GM23338 (cell line): ENCODE data around the gene NLGN1. TPM values are rescaled to one million over a fixed set of nuclear protein-coding genes. Genes with fewer than 3 reads are reported as not detected.

Experiments used
- ATAC-seq: fragments of 200-7000 bp; cut with Tn5 transposase; 3 replicates; pipeline ENCODE4 v1.9.1; 2020
- DNase-seq: peaks from one replicate; pipeline ENCODE4 v3.0.0-alpha.2; 2015; ENCODE audit warnings: low spot score
- H2AFZ ChIP-seq: fragments of 200-600 bp; sonication (generic); 2 replicates; pipeline ENCODE4 v1.8.0; 2016; ENCODE audit warnings: antibody characterized with exemption, mild to moderate bottlenecking, moderate library complexity
- H3F3A ChIP-seq: fragments of 200-600 bp; sonication (generic); replicated peaks from 2 replicates; pipeline ENCODE4 v1.8.0; 2017; ENCODE audit warnings: antibody characterized with exemption, mixed run types, low read depth
- H3K27ac ChIP-seq: fragments of 200-600 bp; sonication (generic); 2 replicates; pipeline ENCODE4 v1.6.1; 2016; ENCODE audit warnings: low read depth
- H3K27me3 ChIP-seq: fragments of 200-600 bp; sonication (generic); 2 replicates; pipeline ENCODE4 v1.8.0; 2016; ENCODE audit warnings: mild to moderate bottlenecking, mixed run types, moderate library complexity; ENCODE audit not compliant: insufficient read depth
- H3K36me3 ChIP-seq: fragments of 200-600 bp; sonication (generic); 2 replicates; pipeline ENCODE4 v1.8.0; 2016; ENCODE audit warnings: mild to moderate bottlenecking; ENCODE audit not compliant: insufficient read depth
- H3K4me1 ChIP-seq: fragments of 200-600 bp; sonication (generic); 2 replicates; pipeline ENCODE4 v1.8.0; 2016; ENCODE audit warnings: mild to moderate bottlenecking, moderate library complexity; ENCODE audit not compliant: insufficient read depth
- H3K4me2 ChIP-seq: fragments of 200-600 bp; sonication (generic); 2 replicates; pipeline ENCODE4 v1.7.1; 2017; ENCODE audit warnings: mixed run types
- H3K4me3 ChIP-seq: fragments of 200-600 bp; sonication (generic); 2 replicates; pipeline ENCODE4 v1.6.1; 2016; ENCODE audit warnings: mixed run types
- H3K79me2 ChIP-seq: fragments of 200-600 bp; sonication (generic); replicated peaks from 2 replicates; pipeline ENCODE4 v1.8.0; 2017; ENCODE audit warnings: mild to moderate bottlenecking; ENCODE audit not compliant: insufficient read depth
- H3K9me2 ChIP-seq: fragments of 200-600 bp; sonication (generic); 2 replicates; pipeline ENCODE4 v1.8.0; 2017; ENCODE audit not compliant: insufficient read depth
- H4K20me1 ChIP-seq: fragments of 200-600 bp; sonication (generic); replicated peaks from 2 replicates; pipeline ENCODE4 v1.8.0; 2017; ENCODE audit warnings: mild to moderate bottlenecking; ENCODE audit not compliant: insufficient read depth
- H3K27ac Mint-ChIP-seq: 2 replicates; pipeline ENCODE4 v1.8.0; 2020; ENCODE audit warnings: inconsistent platforms, mild to moderate bottlenecking, moderate library complexity, mixed read lengths
- H3K27me3 Mint-ChIP-seq: 3 replicates; pipeline ENCODE4 v1.8.0; 2022; ENCODE audit warnings: low read depth, mild to moderate bottlenecking, moderate library complexity, mixed read lengths, inconsistent platforms; ENCODE audit not compliant: insufficient read depth, poor library complexity
- H3K36me3 Mint-ChIP-seq: 3 replicates; pipeline ENCODE4 v1.8.0; 2021; ENCODE audit warnings: low read depth, mild to moderate bottlenecking, inconsistent platforms, moderate library complexity, mixed read lengths
- H3K4me1 Mint-ChIP-seq: 3 replicates; pipeline ENCODE4 v1.8.0; 2020; ENCODE audit warnings: mild to moderate bottlenecking, inconsistent platforms, mixed read lengths
- H3K4me3 Mint-ChIP-seq: 3 replicates; pipeline ENCODE4 v1.8.0; 2021; ENCODE audit warnings: moderate library complexity, mild to moderate bottlenecking, inconsistent platforms, mixed read lengths
- H3K9me3 Mint-ChIP-seq: 3 replicates; pipeline ENCODE4 v1.8.0; 2020; ENCODE audit warnings: moderate library complexity, mild to moderate bottlenecking, inconsistent platforms, mixed read lengths
- CREB1 ChIP-seq: fragments of 250-450 bp; sonication (Bioruptor Pico); IDR thresholded peaks from 2 replicates; pipeline ENCODE4 v1.5.0; 2020; ENCODE audit warnings: low read depth, mild to moderate bottlenecking, moderate library complexity
- EZH2 ChIP-seq: fragments of 200-600 bp; sonication (generic); IDR thresholded peaks from one replicate; pipeline ENCODE4 v1.8.0; 2017; ENCODE audit warnings: antibody characterized with exemption, mild to moderate bottlenecking, low read depth; ENCODE audit not compliant: unreplicated experiment
- EZH2phosphoT487 ChIP-seq: fragments of 200-600 bp; sonication (generic); IDR thresholded peaks from one replicate; pipeline ENCODE4 v1.8.1; 2018; ENCODE audit warnings: antibody characterized with exemption; ENCODE audit not compliant: unreplicated experiment
- JUNB ChIP-seq: IDR thresholded peaks from one replicate; pipeline ENCODE4 v1.6.1; 2016; ENCODE audit warnings: antibody characterized with exemption; ENCODE audit not compliant: unreplicated experiment
- REST ChIP-seq: IDR thresholded peaks from one replicate; pipeline ENCODE4 v1.6.1; 2018; ENCODE audit warnings: antibody characterized with exemption; ENCODE audit not compliant: unreplicated experiment
- STAT1 ChIP-seq: IDR thresholded peaks from one replicate; pipeline ENCODE4 v1.6.1; 2016; ENCODE audit warnings: antibody characterized with exemption; ENCODE audit not compliant: unreplicated experiment
- ZNF331 ChIP-seq: fragments of 250-450 bp; sonication (Bioruptor Pico); IDR thresholded peaks from 2 replicates; pipeline ENCODE4 v1.5.0; 2020; ENCODE audit warnings: low read depth, mild to moderate bottlenecking, moderate library complexity
- ZNF462 ChIP-seq: fragments of 250-450 bp; sonication (Bioruptor Pico); IDR thresholded peaks from 2 replicates; pipeline ENCODE4 v1.5.0; 2020; ENCODE audit warnings: mild to moderate bottlenecking, moderate library complexity
- polyA plus RNA-seq: library from polyadenylated mRNA; unstranded; fragments of >200 nt; fragmentation: Nextera tagmentation; extraction: Ambion mirVana; gene quantifications from 2 replicates; pipeline ENCODE4 v1.2.1, GENCODE V29; 2016
- total RNA-seq: library from RNA; depleted of rRNA; stranded (reverse); fragments of >200 nt; shearing (Covaris generic); gene quantifications from 2 replicates; pipeline ENCODE4 v1.2.3, GENCODE V29; 2014

NLGN1 gene
- total and polyA plus RNA-seq, 2 experiments from 2014 or later, result 6.5 to 18.6 TPM

GRCh38 chr3:173410436-173410835 is 12.9 kb downstream of the NLGN1 start (continued):
- TF ChIP-seq ZNF462 (CRISPR knock-in tag) (no peak), ZNF331 (CRISPR knock-in tag) (no peak), EZH2phosphoT487 (no peak), EZH2 (no peak), STAT1 (no peak)

- Histone ChIP-seq H3K79me2 (no peaks in the 10 kb centered on the region), H3K4me1 (peaks cover 44% of the 10 kb centered on the region), H3K27me3 (no peaks in the 10 kb centered on the region), H4K20me1 (no peaks in the 10 kb centered on the region), H3K4me3 (no peak overlapping the region), H3F3A (no peaks in the 10 kb centered on the region), H3K4me2 (peak overlapping the region; percentile 31; the same call in 1 of the 2 replicates), H3K36me3 (no peaks in the 10 kb centered on the region), H2AFZ (no peak overlapping the region), H3K27ac (peak overlapping the region; percentile 48; the same call in 1 of the 2 replicates), H3K9me2 (no peaks in the 10 kb centered on the region)
- Mint-ChIP-seq H3K27ac (0 out of 2 replicates have a peak overlapping the region, but pooled peaks have one; percentile 21), H3K36me3 (no peaks in the 10 kb centered on the region), H3K9me3 (no peaks in the 10 kb centered on the region), H3K4me1 (peaks cover 37% of the 10 kb centered on the region), H3K27me3 (peaks cover 5% of the 10 kb centered on the region), H3K4me3 (no peak overlapping the region)
- ATAC-seq (peak; percentile 61), DNase-seq (no peak)
- TF ChIP-seq EZH2 (no peak), CREB1 (CRISPR knock-in tag) (no peak), EZH2phosphoT487 (no peak), REST (no peak), JUNB (no peak)
Measured at GRCh38 chr3:173410849-173411248, 13.3 kb downstream of the NLGN1 start.
